GM18507 (cell line): ENCODE measurements around the gene ATG4C.
"Not testable (repeated sequence)": the region's sequence is repeated elsewhere in the genome, so short reads cannot be mapped to it uniquely, and the experiment has no call there.

Experiments
- DNase-seq: peaks from one replicate; pipeline ENCODE4 v3.0.0; 2011; ENCODE audit warnings: low read depth; ENCODE audit not compliant: insufficient read length; ENCODE audit errors: extremely low spot score
- FAIRE-seq: peaks from 2 replicates; lab custom pipeline; 2011; peaks lifted over from hg19 to GRCh38; lab: Jason Lieb, UNC

Gene ATG4C, protein sequence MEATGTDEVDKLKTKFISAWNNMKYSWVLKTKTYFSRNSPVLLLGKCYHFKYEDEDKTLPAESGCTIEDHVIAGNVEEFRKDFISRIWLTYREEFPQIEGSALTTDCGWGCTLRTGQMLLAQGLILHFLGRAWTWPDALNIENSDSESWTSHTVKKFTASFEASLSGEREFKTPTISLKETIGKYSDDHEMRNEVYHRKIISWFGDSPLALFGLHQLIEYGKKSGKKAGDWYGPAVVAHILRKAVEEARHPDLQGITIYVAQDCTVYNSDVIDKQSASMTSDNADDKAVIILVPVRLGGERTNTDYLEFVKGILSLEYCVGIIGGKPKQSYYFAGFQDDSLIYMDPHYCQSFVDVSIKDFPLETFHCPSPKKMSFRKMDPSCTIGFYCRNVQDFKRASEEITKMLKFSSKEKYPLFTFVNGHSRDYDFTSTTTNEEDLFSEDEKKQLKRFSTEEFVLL

DNA sequence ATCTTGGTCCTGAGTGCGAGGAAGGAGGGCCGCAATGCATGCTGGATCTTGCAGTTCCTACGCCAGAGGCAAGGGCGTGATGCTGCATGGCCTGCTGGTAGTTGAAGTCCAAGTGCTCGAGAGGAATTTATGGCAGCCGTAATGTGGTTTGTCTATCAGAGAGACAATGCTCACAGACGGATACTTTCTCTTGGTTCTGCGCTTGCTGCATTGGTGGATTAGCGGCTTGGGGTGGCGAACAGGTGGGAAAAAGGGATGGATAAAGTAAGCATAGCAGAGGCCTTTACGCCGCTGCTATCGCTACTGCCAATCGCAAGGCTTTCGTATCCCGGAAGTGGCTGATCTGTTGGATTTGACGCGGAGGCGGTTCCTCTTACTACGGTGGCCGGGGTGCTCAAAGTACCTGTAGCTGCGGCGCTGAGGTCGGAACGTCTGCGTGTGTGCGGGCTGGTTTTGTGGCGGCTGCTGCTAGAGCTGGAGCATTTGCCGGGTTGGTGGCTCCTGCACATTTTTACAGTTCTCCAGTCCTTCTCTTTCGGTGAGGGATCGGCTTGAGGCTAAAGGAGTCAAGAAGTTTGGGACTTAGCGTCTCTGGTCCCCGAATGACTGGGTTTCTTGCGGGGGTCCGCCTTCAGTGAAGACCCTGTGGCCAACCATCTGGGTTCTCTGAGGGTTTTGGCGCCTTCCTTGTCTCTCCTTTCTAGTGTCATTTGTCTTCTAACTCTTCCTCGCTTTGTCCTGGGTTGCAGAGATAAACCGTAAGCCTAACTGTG lies at the start of gene ATG4C:
TSS of gene ATG4C (plus strand) at position 397 of the 773 bp plus-strand sequence. CDS start 19,655 bp downstream, outside the sequence.
- FAIRE-seq (peak; percentile 93), DNase-seq (peak; percentile 83)

DNA sequence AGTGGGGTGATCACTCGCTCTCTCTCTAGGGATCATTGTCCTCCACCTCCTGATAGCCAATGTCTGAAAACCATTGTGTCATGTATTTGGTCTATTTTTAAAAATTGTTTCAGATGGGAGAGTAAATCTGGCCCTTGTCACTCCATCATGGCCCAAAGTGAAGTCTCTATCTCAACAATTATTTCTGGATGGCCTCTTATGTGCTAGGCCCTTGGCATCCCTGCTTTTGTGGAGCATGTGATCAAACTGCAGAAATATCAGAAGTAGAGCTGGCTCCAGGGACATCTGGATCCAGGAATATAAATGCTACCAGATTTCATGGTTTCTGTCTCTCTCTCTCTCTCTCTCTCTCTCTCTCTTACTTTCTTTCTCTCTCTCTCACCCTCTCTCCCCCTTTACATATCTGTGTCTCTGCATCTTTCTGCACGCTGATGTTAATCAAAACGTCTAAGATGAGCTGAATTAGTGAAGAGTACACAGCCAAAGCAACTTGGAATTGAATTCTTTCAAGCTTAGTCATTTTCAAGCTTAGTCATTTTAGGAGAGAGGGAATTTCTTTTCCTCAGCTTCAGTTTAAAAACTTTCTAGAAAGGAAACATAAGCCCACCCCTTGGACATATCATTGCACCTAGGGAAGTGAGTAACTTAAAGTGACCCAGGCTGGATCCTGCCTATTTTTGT lies 48.3 kb upstream of the ATG4C start:
- DNase-seq (no peak), FAIRE-seq (peak; percentile 5)

DNA sequence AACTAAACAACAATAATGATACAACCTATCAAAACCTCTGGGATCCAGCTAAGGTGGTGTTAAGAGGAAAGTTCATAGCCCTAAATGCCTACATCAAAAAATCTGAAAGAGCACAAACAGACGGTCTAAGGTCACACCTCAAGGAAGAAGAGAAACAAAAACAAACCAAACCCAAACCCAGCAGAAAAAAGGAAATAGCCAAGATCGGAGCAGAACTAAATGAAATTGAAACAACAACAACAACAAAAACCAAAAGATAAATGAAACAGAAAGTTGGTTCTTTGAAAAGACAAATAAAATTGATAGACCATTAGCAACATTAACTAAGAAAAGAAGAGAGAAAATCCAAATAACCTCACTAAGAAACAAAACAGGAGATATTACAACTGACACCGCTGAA lies 43.2 kb upstream of the ATG4C start:
- FAIRE-seq = peak; percentile 70
- not testable (repeated sequence) for DNase-seq

DNA sequence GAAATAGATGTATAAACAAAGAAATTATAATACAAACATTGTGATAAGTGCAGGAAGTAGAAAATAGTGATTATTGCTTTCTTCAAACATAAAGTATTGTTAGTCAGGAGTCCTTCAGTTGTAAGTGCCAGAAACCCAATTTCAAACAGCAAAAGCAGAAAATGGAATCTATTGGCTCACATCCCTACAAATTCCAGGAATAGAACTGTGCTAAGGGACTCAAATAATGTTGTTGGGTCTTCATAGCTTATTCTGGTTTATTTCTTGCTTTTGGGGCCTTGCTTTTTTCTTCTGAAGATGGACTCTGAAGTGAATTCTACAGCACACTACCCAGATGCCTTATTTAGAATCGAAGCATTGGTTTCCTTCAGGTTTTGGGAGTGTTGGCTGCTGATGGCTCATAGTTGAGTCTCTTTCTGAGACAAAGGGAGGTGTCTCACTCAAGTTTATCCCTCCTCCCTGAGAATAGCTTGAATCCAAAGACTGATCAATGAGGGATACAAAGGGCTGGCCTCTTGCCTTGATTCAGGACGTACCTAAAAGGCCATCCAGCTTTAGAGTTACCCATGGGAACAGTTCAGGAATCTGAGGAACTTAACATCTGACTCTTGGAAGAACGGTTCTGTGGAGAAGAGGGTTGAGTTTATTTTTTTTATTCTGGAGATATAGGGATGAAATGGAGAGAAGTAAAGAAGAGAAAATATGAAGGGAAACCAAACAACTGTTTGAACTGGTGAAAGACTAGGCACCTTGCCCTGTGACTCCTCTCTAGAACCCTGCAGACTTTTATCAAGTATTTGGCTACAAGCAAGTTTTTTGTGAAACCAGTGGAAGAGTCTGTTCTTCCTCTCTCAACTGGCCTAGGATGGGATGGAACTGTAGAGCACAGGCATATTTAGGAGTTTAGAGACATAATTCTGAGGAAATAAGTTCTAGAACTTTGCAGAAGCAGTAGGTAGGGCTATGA lies 39.0 kb upstream of the ATG4C start:
- DNase-seq (no peak), FAIRE-seq (no peak)

DNA sequence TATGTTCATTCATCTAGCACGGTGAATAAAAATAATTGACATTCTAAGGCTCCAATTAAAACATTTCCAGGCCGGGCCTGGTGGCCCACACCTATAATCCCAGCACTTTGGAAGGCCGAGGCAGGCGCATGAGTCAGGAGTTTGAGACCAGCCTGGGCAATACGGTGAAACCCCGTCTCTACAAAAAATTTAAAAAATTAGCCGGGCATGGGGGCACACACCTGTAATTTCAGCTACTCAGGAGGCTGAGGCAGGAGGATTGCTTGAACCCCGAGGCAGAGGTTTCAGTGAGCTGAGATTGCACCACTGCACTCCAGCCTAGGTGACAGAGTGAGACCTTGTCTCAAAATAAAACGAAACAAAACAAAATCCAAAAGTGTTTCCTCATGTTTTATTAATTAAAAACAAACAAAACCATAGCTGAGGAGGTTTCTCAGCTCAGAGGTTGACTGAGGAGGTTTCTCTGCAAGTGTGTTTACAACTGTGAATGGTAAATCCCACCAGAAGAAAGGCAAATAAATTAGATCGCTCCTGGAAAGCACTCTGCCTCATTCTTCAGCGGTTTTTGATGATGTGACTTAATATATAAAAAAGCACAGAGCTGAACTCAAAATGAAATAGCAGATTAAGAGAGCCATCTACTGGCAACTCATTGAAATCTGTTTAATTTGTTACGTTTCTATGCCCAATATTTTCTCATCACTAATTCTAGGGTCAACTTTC lies 37.7 kb upstream of the ATG4C start:
- DNase-seq = no peak
- peak; percentile 90 for FAIRE-seq

DNA sequence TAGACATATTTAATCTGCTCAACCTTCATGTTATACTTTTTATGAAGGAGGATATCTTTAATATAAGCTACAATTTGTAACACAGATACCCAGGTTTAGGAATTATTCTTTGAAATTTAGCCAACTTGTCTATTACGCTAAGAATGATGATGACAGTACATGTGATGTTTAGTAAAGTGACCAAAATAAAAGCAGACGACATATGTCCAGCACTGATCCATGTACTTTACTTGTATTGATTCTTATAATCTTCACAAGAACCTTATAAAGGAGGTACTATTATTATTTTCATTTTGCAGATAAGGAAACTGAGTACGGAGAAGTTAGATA lies 37.2 kb upstream of the ATG4C start:
- peak; percentile 21 for FAIRE-seq
- no peak for DNase-seq

DNA sequence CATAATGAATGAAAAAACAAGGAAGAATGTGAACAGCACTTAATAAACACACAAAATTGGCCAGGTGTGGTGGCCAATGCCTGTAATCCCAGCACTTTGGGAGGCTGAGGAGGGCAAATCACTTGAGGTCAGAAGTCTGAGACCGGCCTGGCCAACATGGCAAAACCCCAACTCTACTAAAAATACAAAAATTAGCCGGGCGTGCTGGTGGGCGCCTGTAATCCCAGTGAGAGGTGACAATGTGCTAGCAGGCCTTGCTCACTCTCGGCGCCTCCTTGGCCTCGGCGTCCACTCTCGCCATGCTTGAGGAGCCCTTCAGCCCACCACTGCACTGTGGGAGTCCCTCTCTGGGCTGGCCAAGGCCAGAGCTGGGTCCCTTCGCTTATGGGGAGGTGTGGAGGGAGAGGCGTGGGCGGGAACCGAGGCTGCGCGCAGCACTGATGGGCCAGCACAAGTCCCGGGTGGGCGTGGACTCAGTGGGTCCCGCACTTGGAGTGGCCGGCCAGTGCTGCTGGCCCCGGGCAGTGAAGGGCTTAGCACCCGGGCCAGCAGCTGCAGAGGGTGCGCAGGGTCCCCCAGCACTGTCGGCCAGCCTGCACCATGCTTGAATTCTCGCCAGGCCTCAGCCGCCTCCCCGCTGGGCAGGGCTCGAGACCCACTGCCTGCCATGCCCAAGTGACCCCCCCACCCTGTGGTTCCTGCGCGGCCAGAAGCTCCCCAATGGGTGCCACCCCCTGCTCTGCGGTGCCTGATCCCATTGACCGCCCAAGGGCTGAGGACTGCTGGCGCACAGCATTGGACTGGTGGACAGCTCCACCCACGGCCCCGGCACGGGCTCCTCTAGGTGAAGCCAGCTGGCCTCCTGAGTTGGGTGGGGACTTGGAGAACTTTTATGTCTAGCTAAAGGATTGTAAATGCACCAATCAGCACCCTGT lies 30.6 kb upstream of the ATG4C start:
- FAIRE-seq (no peak), DNase-seq (no peak)

DNA sequence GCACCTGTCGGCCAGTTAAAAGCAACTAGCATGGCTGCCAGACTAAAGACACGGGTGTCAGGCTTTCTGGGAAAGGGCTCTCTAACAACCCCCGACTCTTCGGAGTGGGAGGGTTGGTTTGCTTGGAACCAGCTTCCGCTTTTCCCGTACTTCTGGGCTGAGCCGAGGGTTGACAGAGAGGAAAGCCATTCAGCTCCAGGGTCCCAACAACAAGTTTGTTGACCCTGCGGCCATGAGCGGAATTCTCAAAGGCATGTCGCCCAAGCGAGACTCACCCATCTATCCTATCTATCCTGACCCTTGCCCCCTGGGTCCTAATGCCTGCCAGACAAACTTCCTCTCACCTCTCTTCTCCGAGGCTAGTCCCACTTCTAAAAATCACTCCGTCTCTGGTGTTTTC lies 29.0 kb upstream of the ATG4C start:
- not testable (repeated sequence) for FAIRE-seq, DNase-seq

DNA sequence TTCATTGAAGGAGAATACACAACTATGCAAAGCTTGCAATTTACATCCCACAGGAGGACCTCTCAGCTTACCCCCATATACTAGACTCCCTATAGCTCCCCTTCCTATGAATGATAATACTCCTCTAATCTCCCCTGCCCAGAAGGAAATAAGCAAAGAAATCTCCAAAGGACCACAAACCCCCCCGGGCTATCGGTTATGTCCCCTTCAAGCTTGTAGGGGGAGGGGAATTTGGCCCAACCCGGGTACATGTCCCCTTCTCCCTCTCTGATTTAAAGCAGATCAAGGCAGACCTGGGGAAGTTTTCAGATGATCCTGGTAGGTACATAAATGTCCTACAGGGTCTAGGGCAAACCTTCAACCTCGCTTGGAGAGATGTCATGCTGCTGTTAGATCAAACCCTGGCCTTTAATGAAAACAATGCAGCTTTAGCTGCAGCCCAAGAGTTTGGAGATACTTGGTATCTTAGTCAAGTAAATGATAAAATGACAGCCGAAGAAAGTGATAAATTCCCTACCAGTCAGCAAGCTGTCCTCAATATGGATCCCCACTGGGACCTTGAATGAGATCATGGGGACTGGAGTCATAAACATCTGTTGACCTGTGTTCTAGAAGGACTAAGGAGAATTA lies 27.6 kb upstream of the ATG4C start:
- not testable (repeated sequence) for FAIRE-seq, DNase-seq

DNA sequence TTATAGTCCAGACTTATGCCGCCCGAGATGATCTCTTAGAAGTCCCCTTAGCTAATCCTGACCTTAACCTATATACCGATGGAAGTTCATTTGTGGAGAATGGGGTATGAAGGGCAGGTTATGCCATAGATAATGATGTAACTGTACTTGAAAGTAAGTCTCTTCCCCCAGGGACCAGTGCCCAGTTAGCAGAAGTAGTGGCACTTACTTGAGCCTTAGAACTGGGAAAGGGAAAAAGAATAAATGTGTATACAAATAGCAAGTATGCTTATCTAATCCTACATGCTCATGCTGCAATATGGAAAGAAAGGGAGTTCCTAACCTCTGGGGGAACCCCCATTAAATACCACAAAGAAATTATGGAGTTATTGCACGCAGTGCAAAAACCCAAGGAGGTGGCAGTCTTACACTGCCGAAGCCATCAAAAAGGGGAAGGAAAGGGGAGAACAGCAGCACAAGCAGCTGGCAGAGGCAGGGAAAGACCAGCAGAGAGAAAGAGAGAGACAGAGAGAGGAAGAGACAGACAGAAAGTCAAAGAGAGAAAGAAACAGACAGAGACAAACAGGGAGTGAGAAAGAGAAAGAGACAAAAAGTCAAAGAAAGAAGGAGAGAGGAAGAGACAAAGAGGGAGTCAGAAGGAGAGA lies 24.6 kb upstream of the ATG4C start:
- not testable (repeated sequence) for DNase-seq, FAIRE-seq

DNA sequence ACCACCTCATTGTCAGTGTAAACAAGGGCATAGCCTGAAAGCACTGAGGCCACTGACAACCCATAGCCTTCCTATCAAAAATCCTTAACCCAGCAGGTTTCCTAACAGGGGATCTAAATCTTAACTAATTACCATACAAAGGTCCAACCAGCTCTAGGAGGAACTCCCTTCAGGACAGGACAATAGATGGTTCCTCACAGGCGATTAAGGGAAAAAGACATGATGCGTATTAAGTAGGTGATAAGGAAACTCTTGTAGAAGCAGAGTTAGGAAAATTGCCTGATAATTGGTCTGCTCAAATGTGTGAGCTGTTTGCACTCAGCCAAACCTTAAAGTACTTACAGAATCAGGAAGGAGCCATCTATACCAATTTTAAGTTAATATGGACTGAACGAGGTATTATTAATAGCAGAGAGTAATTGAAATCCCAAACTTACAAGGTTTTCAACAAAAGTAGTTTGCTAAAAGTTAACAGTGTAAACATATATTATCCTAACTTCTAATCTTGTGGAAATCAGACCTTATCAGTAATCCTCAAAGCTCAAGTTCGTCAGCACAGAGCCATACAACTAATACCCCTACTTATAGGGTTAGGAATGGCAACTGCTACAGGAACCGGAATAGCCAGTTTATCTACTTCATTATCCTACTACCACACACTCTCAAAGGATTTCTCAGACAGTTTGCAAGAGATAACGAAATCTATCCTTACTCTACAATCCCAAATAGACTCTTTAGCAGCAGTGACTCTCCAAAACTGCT lies 23.7 kb upstream of the ATG4C start:
- not testable (repeated sequence) for FAIRE-seq

DNA sequence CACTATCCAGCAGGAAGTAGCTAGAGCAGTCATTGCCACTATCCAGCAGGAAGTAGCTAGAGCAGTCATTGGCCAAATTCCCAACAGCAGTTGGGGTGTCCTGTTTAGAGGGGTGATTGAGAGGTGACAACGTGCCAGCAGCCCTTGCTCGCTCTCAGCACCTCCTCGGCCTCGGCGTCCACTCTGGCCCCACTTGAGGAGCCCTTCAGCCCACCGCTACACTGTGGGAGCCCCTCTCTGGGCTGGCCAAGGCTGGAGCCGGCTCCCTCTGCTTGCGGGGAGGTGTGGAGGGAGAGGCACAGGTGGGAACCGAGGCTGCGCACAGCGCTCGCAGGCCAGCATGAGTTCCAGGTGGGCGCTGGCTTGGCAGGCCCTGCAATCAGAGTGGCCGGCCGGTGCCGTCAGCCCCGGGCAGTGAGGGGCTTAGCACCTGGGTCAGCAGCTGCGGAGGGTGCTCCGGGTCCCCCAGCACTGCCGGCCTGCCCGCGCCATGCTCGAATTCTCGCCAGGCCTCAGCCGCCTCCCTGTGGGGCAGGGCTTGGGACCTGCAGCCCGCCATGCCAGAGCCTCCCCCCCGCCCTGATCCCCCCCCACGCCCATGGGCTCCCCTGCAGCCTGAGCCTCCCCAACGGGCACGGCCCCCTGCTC lies 22.6 kb upstream of the ATG4C start:
- DNase-seq, FAIRE-seq: not testable (repeated sequence)

More for the DNA sequence above, 23.7 kb upstream of the ATG4C start:
- not testable (repeated sequence) for DNase-seq

DNA sequence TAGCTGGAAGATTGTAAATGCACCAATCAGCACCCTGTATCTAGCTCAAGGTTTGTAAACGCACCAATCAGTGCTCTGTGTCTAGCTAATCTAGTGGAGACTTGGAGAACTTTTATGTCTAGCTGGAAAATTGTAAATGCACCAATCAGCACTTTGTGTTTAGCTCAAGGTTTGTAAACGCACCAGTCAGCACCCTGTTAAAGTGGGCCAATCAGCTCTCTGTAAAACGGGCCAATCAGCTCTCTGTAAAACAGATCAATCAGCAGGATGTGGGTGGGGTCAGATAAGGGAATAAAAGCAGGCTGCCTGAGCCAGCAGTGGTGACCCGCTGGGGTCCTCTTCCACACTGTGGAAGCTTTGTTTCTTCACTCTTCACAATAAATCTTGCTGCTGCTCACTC lies 21.9 kb upstream of the ATG4C start:
- not testable (repeated sequence) for FAIRE-seq, DNase-seq

DNA sequence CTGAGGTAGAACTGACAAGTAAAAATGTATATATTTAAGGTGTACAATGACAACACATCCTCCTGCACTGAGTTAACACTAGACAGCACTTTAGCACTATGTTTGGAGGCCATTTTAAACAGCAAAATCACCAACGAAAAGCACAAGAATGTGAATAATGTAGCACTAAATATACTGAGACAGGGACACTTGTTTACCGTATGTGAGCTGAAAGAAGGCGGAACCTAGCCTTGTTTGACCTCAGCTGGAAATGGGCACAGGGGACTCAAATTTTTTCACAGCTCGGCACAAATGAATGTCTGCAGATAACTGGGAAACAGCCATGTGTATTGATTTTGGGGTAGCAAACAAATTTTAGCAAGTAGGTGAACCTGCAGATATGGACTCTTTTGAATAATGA lies 18.0 kb upstream of the ATG4C start:
- FAIRE-seq = no peak

DNA sequence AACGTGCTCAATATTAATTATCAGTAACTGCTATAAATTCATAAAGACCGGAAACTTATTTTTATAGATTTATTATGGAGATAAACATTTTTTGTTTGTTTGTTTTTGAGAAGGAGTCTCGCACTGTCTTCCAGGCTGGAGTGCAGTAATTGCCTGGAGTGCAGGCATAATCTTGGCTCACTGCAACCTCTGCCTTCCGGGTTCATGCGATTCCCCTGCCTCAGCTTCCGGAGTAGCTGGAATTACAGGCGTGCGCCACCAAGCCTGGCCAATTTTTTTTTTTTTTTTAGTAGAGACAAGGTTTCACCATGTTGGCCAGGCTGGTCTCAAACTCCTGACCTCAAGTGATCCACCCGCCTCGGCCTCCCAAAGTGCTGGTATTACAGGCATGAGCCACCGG lies 15.4 kb upstream of the ATG4C start:
- DNase-seq, FAIRE-seq: not testable (repeated sequence)

More for the DNA sequence above, 18.0 kb upstream of the ATG4C start:
- DNase-seq = no peak
